Brain microvascular endothelial cell (primary cell): Measurements from ENCODE around the gene RMND1.

Experiments
- DNase-seq: peaks from one replicate; pipeline ENCODE4 v3.0.0-alpha.2; 2020
- H3K27ac ChIP-seq: fragments of 250-450 bp; sonication (Bioruptor Pico); 2 replicates; pipeline ENCODE4 v1.5.1; 2020; ENCODE audit warnings: mild to moderate bottlenecking, moderate library complexity
- H3K27me3 ChIP-seq: fragments of 250-450 bp; sonication (Bioruptor Pico); replicated peaks from 2 replicates; pipeline ENCODE4 v1.5.1; 2020; ENCODE audit warnings: mild to moderate bottlenecking
- H3K36me3 ChIP-seq: fragments of 250-450 bp; sonication (Bioruptor Pico); replicated peaks from 2 replicates; pipeline ENCODE4 v1.5.1; 2020; ENCODE audit warnings: mild to moderate bottlenecking
- H3K4me3 ChIP-seq: 2 replicates; pipeline ENCODE4 v1.5.1; 2011; ENCODE audit warnings: low read depth, mild to moderate bottlenecking, control low read depth, low read length, moderate library complexity
- CTCF ChIP-seq: IDR thresholded peaks from 2 replicates; pipeline ENCODE4 v1.5.1; 2011; ENCODE audit warnings: low read depth, mild to moderate bottlenecking, moderate library complexity, low read length, control low read depth, inconsistent platforms; ENCODE audit errors: missing control alignments
- in situ Hi-C: cut with HindIII; loops from 2 replicates; pipeline ENCODE4 v1.10.0; 2017; ENCODE audit warnings: low sequenced_read_pairs, low pct_ligation_motif_present

Gene RMND1

DNA sequence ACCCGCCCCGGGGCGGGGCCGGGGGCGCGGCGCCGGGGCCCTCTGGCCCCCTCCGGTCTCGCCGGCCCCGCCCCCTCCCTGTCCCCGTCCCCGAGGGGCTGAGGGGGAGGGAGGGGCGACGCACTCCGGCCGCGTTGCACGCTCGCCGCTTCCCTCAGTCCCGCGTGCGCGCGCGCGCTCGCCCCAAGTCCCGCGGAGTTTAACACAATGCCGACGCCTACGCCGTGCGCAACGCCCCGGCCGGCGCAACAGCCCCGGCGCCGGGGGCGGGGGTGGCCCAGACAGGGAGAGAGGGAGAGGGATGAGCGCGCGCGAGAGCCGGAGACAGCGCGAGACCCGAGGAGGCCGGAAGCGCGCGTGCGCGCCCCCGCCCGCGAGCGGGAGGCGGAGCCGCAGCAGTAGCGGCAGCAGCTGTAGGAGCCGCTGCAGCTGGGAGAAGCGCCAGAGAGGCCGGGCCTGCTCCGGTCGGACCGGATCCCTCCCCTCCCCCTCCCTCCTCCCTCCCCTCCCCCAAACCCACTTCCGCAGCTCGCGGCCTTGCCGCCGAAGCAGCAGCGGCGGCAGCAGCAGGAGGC, 61.6 kb downstream of the RMND1 start:
- H3K27ac ChIP-seq = peak overlapping the region; percentile 94
- no peaks in the 10 kb centered on the region for H3K36me3 ChIP-seq
- TF ChIP-seq CTCF = no peak
- H3K27me3 ChIP-seq = no peaks in the 10 kb centered on the region
- in situ Hi-C loops = no loop called here
- DNase-seq = peak; percentile 97
- H3K4me3 ChIP-seq = peak overlapping the region; percentile 77

- H3K27me3 ChIP-seq = no peaks in the 10 kb centered on the region
- no peaks in the 10 kb centered on the region for H3K36me3 ChIP-seq
- in situ Hi-C loops = no loop called here
- peak overlapping the region; percentile 93 for H3K27ac ChIP-seq
- H3K4me3 ChIP-seq = peak overlapping the region; percentile 64
- no peak for TF ChIP-seq CTCF
- DNase-seq = peak; percentile 50
Observed at GRCh38 chr6:151389618-151390275, 62.2 kb downstream of the RMND1 start.

DNA sequence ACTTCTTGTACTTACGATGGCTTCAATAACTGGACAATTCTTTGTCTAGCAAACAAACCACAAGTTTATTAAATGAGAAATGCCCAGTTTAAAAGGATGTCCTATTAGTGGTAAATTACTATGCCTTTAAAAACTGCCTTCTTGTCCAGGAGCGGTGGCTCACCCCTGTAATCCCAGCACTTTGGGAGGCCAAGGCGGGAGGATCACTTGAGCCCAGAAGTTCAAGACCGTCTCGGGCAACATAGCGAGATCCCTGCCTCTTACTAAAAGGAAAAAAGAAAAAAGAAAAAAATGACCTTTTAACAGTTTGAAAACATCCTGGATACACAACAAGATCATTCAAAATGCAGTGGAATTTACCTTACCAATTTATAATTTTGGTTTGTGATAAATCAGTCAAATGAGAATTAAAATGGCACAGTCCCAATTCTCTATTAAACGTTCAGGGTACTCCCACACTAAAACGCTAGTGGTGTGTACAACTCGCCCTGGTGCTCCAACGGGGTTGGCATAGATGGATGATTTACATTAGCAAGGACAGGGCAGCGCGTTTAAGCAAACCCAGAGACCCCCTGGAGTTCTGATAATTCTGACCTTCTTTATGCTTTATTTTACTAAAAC, 62.8 kb downstream of the RMND1 start:
- no peak for TF ChIP-seq CTCF

GRCh38 chr6:151388236-151388635, 63.7 kb downstream of the RMND1 start:
- no peak for TF ChIP-seq CTCF
- no peak overlapping the region for H3K4me3 ChIP-seq
- DNase-seq = no peak
- in situ Hi-C loops = no loop called here
- H3K27me3 ChIP-seq = no peaks in the 10 kb centered on the region
- H3K36me3 ChIP-seq = no peaks in the 10 kb centered on the region
- H3K27ac ChIP-seq = peak overlapping the region; percentile 40

More for the DNA sequence above, 62.8 kb downstream of the RMND1 start:
- in situ Hi-C loops = no loop called here
- Histone ChIP-seq H3K36me3 (no peaks in the 10 kb centered on the region), H3K4me3 (peak overlapping the region; percentile 64), H3K27ac (peak overlapping the region; percentile 93), H3K27me3 (no peaks in the 10 kb centered on the region)
- DNase-seq = no peak

- Histone ChIP-seq H3K27ac (peak overlapping the region; percentile 40), H3K4me3 (no peak overlapping the region), H3K27me3 (no peaks in the 10 kb centered on the region), H3K36me3 (no peaks in the 10 kb centered on the region)
- in situ Hi-C loops = no loop called here
- TF ChIP-seq CTCF = no peak
- DNase-seq = peak; percentile 58
Observed at GRCh38 chr6:151387175-151387970, 64.6 kb downstream of the RMND1 start.
